GM19328 (cell line): ENCODE measurements around the gene ZFYVE28.
"Not testable (repeated sequence)": the region's sequence is repeated elsewhere in the genome, so short reads cannot be mapped to it uniquely, and the experiment has no call there.

Experiments used
- ATAC-seq: cut with Tn5 transposase; IDR thresholded peaks from one replicate; pipeline ENCODE4 v1.9.1; 2021; ENCODE audit warnings: mild to moderate bottlenecking, moderate library complexity; ENCODE audit not compliant: unreplicated experiment

Gene ZFYVE28

GRCh38 chr4:2417765-2418649 lies at the start of gene ZFYVE28:
TSS of gene ZFYVE28 (minus strand) at chr4:2418645. CDS start at chr4:2418323, 322 bp downstream.
- peak; percentile 2 for ATAC-seq

DNA sequence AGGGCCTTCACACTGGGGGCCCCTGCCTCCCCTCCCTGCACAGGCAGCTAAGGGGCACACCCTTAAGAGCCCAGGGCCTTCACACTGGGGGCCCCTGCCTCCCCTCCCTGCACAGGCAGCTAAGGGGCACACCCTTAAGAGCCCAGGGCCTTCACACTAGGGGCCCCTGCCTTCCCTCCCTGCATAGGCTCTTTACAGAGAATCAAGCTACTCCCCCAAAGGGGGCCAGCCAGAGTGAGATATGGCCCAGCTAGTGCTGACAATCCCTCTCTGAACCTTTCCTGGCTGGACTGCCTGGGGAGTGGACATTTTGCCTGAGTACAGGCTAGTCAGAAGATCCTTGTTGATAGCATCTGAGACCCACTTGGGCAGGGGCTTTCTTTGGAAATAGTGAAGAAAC lies 47.1 kb upstream of the ZFYVE28 start:
- not testable (repeated sequence) for ATAC-seq

DNA sequence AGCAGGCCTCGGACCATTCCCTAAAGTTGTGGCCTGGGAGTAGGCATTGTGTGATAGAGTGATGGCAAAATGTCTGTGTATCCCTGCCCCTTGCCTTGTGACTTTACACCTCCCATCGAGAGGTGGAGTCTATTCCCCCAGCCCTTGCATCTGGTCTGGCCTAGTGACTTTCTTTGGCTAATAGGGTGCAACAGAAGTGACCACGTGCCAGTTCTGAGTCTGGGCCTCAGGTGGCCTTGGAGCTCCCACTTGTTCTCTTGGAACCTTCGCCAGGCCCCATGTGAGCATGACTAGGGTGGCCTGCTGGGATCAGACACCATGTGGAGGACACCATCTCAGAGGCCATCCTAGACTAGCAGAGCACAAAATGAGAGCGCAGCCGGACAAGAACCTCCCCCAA lies 46.6 kb upstream of the ZFYVE28 start:
- ATAC-seq, result no peak

GRCh38 chr4:2462992-2463762 lies 44.7 kb upstream of the ZFYVE28 start:
- no peak for ATAC-seq

GRCh38 chr4:2462218-2462991 lies 44.0 kb upstream of the ZFYVE28 start:
- peak; percentile 79 for ATAC-seq

DNA sequence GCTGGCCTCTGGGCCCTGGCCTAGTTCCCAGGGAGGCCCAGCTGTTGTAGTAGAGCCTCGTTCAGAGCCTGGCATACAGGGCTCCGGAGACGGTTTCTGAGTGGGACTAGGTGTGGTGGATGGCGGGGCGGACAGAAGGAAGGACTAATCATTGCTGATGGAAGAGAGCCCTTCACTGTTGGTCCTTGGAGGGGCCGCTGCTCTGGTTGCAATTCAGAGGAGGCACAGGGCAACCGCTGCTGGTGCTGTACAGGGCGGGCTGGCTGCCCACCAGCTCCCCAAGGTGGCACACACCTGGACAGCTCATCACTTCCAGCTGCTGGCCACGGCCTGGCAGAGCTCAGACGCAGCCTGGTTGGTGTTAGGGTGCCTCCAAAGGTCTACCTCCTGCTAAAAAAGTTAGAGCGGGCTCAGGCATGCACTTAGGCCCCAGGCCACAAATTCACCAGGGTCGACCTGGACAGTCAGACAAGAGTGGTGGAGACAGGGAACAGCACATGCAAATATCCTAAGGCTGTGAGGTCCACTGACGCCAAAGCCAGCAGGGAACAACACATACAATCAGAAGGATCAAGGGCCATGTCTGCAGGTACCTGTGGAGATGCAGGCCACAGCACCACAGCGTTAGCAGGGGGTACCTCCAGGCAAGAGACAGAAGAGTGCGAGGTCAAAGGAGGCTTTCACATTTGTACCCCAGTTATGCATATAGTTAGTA lies 43.0 kb upstream of the ZFYVE28 start:
- ATAC-seq, result no peak

DNA sequence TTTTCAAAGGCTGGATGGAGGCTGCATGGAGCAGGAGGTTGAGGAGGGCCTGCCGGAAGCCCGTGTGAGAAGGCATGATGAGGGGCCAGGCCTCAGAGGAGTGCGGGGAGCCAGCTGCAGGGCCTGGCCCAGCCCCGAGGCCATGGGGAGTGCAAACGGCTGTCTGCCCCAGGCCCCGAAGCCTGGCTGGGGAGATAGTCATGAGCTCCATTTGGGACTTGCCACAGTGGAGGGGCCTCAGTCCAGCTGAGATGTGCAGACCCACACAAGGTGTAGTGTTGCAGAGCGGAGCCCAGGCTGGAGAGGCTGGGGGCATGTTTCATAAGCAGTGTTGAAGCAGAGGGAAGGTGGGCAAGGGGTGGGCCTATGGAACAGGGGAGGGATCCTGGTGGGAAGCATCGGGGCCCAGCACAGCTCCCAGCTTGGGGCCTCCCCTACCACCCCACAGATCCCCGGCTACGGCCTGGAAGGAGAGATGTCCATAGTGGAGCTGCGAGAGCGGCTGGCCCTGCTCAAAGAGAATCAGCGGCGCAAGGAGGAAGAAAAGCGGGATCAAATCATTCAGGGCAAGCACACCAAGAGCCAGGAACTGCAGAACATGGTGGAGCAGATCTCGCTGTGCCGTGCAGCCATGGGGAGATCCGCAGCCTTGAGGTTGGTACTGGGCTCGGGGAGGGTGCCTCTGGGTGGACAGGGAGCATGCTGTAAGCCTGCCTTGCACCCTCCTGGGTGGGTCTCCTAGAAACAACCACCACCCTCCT lies 41.3 kb upstream of the ZFYVE28 start:
- ATAC-seq, result no peak

DNA sequence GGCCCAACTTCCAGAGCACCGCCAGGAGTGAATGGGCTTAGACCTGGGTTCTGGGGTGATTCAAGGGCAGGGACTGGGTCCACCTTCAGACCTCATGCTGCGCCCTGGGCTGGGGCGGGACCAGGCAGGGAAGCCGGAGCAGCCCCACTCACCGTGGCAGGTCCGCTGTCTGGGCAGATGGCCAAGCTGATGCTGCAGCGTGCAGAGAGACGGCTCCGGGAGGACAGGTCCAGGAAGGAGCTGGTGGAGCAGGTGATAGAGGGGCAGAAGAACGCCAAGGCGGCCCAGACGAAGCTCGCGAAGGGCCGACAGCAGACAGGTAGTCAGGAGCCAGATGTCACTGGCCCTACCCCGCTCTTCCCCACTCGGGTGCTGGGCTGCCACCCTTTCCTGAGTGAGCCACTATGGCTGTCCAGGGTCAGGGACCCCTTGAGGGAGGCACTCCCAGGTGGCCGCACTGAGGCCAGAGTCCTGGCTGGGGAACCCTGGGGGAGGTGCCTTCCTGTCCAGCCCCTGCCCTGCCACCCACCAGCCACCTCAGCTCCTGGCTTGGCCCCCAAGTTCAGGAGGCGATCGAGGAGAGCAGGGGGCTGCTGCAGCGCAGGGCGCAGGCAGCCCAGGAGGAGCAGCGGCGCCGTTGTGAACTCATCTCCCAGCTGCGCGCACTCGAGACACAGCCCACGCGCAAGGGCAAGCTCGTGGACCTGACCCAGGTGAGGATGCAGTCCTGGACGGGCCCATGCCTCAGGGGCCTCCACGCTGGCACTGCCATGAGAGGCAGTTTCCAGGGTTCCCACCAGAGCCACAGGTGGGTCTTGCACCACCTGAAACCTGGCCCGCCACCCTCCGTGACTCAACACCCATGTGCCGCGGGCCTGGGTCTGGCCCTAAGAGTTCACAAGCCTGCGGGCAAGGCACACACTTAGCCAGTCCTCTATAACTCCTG lies 40.4 kb upstream of the ZFYVE28 start:
- no peak for ATAC-seq

DNA sequence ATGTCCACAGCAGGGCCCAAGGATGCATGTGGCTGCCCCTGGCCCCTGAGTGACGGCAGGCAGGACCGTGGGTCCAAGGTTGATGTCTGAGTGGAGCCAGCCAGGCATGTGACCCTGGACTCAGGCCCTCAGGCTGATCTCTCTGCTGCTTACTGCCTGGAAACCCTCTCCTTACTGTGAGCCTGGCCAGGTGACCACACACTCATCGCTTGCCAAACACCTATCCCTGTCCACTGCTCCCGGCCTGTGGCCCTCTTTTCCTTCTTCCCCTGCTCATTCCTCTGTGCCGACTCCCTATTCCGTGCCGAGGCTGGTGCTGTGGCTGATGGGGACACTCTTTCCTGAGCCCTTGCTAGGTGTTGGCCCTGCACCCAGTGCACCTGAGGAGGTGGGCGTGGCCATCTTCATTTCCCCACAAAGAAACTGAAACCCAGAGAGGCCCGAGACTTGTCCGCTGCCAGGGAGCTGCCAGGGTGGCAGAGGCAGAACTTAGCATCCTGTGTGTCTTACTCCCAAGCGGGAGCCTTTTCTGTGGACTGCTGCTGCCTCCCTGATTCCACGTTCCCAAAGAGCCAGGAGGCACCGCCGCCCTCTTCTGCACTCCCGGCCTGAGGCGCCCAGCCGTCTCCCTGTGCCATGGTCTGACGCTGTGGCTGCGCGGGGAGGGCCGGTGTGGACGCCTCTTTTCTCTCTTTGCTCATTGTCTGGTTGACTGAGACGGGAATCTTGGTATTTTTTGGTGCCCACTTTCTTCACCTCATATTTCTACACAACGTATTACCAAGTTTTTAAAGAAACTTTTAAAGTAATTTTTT lies 39.2 kb upstream of the ZFYVE28 start:
- ATAC-seq, result no peak

DNA sequence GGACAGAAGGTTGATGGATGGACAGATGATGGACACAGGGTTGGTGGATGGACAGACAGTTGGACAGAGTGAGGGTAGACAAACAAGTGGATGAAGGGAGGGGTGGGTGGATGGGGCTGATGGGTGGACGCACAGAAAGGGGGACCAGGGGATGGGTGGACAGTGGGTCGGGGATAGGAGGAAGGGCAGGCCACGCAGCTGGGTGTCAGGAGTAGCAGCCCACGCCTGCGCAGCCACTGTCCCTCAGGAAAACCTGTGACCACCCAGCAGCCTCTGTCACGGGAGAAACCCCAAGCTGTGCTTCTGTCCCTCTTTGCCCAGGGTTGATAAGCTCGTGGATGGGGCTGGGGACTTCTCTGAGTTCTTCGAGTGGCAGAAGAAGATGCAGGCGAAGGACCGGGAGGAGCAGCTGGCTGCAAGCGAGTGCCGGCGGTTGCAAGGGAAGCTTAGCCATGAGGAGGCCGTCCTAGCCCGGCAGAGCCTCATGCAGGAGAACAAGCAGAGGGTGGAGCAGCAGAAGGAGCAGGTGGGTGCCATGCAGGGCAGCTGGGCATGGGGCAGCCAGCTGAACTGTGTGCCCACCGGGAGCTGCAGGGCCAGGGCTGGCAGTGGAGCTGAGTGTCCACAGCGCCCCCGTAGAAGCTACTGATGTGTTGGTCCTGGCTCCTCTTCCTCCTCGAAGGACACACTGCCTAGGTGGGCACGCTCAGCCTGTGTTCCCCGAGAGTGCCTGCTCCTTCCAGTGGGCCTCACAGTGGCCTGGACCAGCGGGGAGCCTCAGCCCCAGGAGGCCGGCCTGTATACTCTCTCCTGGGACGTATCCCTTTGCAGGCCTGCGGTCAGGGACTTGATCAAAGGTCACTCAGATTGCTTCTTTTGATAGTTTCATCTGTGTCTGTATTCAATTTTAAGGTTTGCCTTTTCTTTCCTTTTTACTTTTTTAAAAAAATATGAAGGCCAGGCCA lies 33.7 kb upstream of the ZFYVE28 start:
- no peak for ATAC-seq

DNA sequence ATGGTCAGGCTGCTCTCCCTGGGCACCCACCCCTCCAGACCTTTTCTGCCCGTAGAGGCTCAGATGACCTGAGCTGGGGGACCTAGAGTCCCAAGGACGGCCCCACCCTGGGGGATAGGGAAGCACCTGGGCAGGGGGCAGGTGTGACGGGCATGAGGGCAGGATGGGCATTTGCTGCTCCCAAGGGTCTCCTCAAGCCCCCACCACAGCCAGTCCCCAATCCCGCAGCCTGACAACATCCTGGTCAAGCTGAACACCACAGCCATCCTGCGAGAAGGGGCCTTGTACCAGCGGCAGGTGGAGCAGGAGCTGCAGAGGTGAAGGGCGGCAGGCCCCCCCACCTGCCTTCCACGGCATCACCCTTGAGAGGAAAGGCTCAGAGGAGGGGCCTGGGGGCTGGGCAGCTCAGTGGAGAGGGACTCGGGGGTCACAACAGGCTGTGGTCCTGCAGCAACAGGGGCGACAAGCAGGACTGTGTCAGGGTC lies 32.6 kb upstream of the ZFYVE28 start:
- ATAC-seq, result no peak

GRCh38 chr4:2450394-2451035 lies 32.1 kb upstream of the ZFYVE28 start:
- ATAC-seq, result no peak

DNA sequence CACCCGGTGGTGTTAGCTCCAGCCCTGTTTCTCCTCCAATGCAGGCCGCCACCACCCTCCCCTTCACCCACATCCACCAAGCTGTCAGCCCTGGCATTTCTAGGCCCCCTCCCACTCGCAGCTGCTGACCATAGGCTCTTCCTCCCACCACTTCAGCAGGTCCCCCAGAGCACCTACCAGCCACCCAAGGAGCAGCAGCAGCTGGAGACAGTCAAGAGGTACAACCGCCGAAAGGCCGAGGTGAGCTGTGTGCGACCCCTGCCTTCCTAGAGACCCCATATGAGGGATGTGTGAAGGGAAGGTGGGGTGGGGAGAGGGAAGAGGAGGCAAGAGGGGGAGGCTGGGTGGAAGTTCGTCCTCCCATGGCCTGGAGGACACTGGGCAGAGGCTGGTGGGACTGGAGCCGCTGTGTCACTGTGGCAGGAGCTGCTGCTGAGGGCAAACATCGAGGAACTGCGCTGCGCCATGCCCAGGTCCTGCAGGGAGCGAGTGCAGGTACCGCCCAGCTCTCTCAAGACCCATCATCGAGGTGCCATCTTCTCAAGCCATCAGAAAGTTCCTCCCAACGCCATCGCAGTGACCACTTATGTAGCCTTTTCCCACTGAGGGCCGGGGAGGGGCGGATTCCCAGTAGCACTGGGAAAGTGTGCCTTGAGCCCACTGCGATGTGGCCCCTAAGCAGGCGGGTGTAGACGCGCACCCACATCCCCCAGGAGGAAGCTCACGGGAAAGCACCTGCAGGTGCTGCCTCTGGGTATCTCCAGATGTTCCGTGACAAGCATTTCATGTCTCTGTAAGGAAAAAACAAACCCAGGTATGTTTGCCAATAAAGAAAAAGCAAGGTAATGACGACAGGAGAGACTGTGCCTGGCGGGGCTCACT lies 31.3 kb upstream of the ZFYVE28 start:
- ATAC-seq, result no peak

GRCh38 chr4:2449051-2449450 lies 30.6 kb upstream of the ZFYVE28 start:
- ATAC-seq, result no peak

DNA sequence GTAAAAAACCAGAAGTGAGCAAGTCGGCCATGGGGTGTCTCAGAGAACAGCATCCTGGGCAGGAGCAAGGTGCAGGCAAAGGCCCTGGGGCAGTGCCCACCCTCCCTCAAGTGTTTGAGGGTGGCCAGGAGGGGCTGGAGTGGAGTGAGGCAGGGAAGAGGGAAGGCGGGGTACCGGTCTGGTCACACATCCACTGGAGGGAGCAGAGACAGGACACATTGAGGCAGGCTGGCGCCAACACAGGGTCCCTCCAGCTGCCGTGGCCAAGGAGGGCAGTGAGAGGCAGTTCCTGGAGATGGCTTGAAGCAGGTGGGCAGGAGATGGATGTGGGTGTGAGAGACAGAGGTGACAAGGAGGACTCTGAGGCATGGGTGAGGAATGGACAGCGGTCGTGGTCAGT lies 30.1 kb upstream of the ZFYVE28 start:
- no peak for ATAC-seq
